Subcutaneous adipose tissue (tissue), 4 donors: Measurements from ENCODE around the gene HNRNPM. TPM values are rescaled to one million over a fixed set of nuclear protein-coding genes. Genes with fewer than 3 reads are reported as not detected.

Experiments
- CTCF ChIP-seq: fragments of 450-650 bp; IDR thresholded peaks from one replicate; pipeline ENCODE4 v1.5.1; 2016; ENCODE audit warnings: low read depth, mild to moderate bottlenecking, control low read depth, antibody characterized with exemption, moderate library complexity
- total RNA-seq, 4 donors: library from RNA; depleted of rRNA; stranded (reverse); fragments of >200 nt; gene quantifications; one replicate each; pipeline ENCODE4 v1.1.0, GENCODE V29; 2016

HNRNPM gene
- total RNA-seq, 4 donors from 2014 or later: 58.5 to 105 (median 78.0) TPM

GRCh38 chr19:8506402-8506957 lies 61.7 kb downstream of the HNRNPM start:
- TF ChIP-seq CTCF: no peak

GRCh38 chr19:8510589-8511115 lies 65.9 kb downstream of the HNRNPM start:
- no peak for TF ChIP-seq CTCF

- TF ChIP-seq CTCF: no peak
Observed at GRCh38 chr19:8511573-8512101, 66.9 kb downstream of the HNRNPM start.

- TF ChIP-seq CTCF: no peak
Observed at GRCh38 chr19:8512115-8512967, 67.6 kb downstream of the HNRNPM start.

DNA sequence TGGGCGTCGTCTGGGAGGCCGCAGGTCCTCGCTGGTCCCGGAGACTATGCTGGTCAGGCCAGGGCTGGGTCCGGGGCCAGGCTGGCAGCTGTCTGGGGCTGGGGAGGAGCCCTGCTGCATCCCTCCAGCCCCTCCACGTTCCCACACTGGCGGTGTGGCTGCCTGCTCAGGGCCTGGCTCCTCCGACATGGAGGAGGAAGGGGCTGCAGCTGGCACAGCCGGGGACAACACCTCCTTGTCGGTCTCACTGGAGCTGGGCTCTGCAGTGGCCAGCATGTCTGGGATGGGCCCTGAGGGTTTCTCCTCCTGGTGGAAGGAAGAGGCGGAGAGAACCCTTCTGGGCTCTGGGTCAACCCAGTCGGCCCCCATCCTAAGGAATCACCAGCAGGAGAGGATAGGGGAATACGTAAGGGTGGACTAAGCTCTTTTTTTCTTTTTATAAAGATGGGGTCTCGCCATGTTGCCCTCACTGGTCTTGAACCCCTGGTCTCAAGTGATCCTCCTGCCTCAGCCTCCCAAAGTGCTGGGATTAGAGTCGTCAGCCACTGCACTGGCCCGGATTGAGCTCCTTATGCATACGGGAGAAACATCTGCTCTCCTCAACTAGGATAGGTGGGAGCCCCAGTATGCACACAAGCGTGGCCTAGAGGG lies 68.4 kb downstream of the HNRNPM start:
- TF ChIP-seq CTCF: no peak

GRCh38 chr19:8513687-8514504 lies 69.1 kb downstream of the HNRNPM start, which contains the start of gene ZNF414:
TSS of gene ZNF414 (minus strand) at chr19:8514167. CDS start at chr19:8514046, 121 bp downstream.
- TF ChIP-seq CTCF: no peak
